ENCODE measurements around the gene CNTN3. TPM values are rescaled to one million over a fixed set of nuclear protein-coding genes. Genes with fewer than 3 reads are reported as not detected.

CNTN3 gene
- total RNA-seq, 2 donors from 2014 or later, result 6.5 to 9.7 TPM

GRCh38 chr3:74626011-74626410, 11.6 kb upstream of the CNTN3 start:
- TF ChIP-seq CTCF (IDR thresholded peaks at IDR 0.05), result no peak
- no peak overlapping the region for H3K4me3 ChIP-seq
- no peaks in the 10 kb centered on the region for H3K9me3 ChIP-seq
- ATAC-seq (ENCODE audit: insufficient number of reproducible peaks, low FRiP score, low read depth), result no peak
- H3K36me3 ChIP-seq, result no peaks in the 10 kb centered on the region
- no peak for DNase-seq (ENCODE audit: low spot score)
- H3K4me1 ChIP-seq (ENCODE audit: control insufficient read depth in 1 of 2, low read depth in 2 of 2), result no peaks in the 10 kb centered on the region
- no peaks in the 10 kb centered on the region for H3K27me3 ChIP-seq (replicated peaks; ENCODE audit: insufficient read depth)
- H3K27ac ChIP-seq, result no peak overlapping the region

DNA sequence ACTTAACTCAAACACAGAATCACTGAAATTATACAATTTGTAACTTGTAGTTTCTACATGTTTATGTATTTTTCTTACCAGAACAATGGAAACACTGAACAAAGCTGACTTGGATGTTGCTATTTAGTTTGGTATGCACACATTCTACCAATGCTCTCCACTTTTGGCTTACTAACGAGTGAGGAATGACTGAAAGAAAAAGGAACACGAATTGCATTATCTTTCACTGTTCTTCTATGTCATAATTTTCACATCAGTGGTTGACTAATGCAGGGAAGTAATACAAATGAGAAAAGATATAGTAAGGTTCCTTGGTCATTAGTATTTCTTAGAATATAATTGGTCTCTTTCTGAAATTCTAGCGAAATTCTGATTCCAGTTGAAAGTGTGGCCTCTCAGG, 9.8 kb upstream of the CNTN3 start:
- H3K4me3 ChIP-seq, result no peak overlapping the region
- no peaks in the 10 kb centered on the region for H3K4me1 ChIP-seq (ENCODE audit: control insufficient read depth in 1 of 2, low read depth in 2 of 2)
- H3K36me3 ChIP-seq, result no peaks in the 10 kb centered on the region
- ATAC-seq (ENCODE audit: insufficient number of reproducible peaks, low FRiP score, low read depth) (no peak), DNase-seq (ENCODE audit: low spot score) (no peak)
- H3K27ac ChIP-seq, result no peak overlapping the region
- no peak for TF ChIP-seq CTCF (IDR thresholded peaks at IDR 0.05)
- H3K27me3 ChIP-seq (replicated peaks; ENCODE audit: insufficient read depth), result no peaks in the 10 kb centered on the region
- no peaks in the 10 kb centered on the region for H3K9me3 ChIP-seq

- no peak for TF ChIP-seq CTCF (IDR thresholded peaks at IDR 0.05)
- Histone ChIP-seq H3K4me1 (ENCODE audit: control insufficient read depth in 1 of 2, low read depth in 2 of 2) (no peaks in the 10 kb centered on the region), H3K36me3 (no peaks in the 10 kb centered on the region), H3K27ac (no peak overlapping the region), H3K9me3 (no peaks in the 10 kb centered on the region), H3K27me3 (replicated peaks; ENCODE audit: insufficient read depth) (no peaks in the 10 kb centered on the region), H3K4me3 (no peak overlapping the region)
- ATAC-seq (ENCODE audit: insufficient number of reproducible peaks, low FRiP score, low read depth) (no peak), DNase-seq (ENCODE audit: low spot score) (no peak)
Measured at GRCh38 chr3:74623261-74623836, 8.9 kb upstream of the CNTN3 start.

DNA sequence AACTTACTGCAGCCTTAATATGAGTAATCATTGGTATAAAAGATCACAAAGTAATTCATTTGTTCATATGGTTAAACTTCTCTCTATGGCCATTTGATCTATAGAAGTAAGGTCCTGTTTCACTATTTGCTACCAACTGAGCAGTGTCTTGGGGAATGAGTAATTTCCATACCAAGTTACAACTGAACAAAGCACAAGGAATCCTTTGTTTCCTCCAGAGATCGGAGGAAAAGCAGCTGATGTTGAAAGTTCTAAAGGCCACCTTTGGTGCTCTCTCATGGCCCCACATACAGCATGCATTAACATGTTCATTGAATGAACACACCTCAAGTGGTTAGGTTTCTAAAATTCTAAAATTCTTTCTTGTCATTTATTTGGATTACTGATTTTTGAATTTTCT, 7.1 kb upstream of the CNTN3 start:
- Histone ChIP-seq H3K4me3 (no peak overlapping the region), H3K9me3 (no peaks in the 10 kb centered on the region)

DNA sequence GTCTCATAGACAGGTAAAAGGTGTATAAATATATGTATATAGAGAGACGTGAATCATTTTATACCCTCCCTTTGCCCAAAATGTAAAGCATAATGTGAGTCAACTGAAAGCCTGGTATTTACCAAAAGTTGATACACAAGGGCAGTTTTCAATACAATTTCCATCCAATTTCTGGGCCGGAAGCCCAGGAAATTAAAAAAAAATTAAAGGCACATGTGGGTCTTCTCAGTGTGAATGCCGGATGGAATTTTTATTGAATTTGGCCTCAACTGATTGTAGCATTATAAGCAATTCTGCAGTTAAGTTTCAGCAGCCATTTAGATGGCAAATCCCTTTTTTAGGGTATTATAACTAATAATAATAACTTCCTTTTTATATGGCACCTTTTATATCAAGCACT, 3.3 kb upstream of the CNTN3 start:
- H3K9me3 ChIP-seq, result no peaks in the 10 kb centered on the region
- DNase-seq (ENCODE audit: low spot score) (no peak), ATAC-seq (ENCODE audit: insufficient number of reproducible peaks, low FRiP score, low read depth) (no peak)
- H3K4me3 ChIP-seq, result no peak overlapping the region
- no peaks in the 10 kb centered on the region for H3K36me3 ChIP-seq
- H3K27ac ChIP-seq, result no peak overlapping the region
- TF ChIP-seq CTCF (IDR thresholded peaks at IDR 0.05), result no peak
- H3K27me3 ChIP-seq (replicated peaks; ENCODE audit: insufficient read depth), result no peaks in the 10 kb centered on the region
- H3K4me1 ChIP-seq (ENCODE audit: control insufficient read depth in 1 of 2, low read depth in 2 of 2), result peaks cover 0 to 3% of the 10 kb centered on the region in 2 donors

More for the DNA sequence above, 7.1 kb upstream of the CNTN3 start:
- no peak for TF ChIP-seq CTCF (IDR thresholded peaks at IDR 0.05)
- Histone ChIP-seq H3K4me1 (ENCODE audit: control insufficient read depth in 1 of 2, low read depth in 2 of 2) (no peaks in the 10 kb centered on the region), H3K27ac (no peak overlapping the region), H3K36me3 (no peaks in the 10 kb centered on the region), H3K27me3 (replicated peaks; ENCODE audit: insufficient read depth) (no peaks in the 10 kb centered on the region)
- ATAC-seq (ENCODE audit: insufficient number of reproducible peaks, low FRiP score, low read depth), result no peak
- no peak for DNase-seq (ENCODE audit: low spot score)

All from thoracic aorta (tissue), 2 donors.